ENCODE data around the gene HAUS5. TPM values are rescaled to one million over a fixed set of nuclear protein-coding genes. Genes with fewer than 3 reads are reported as not detected.
"Not testable (repeated sequence)": the region's sequence is repeated elsewhere in the genome, so short reads cannot be mapped to it uniquely, and the experiment has no call there.

The HAUS5 gene
- total RNA-seq, 1 experiment from 2014 or later = 32.9 TPM

GRCh38 chr19:35601971-35602370 lies 10.6 kb upstream of the HAUS5 start:
- Histone ChIP-seq H3K18ac (ENCODE audit: insufficient read length, low read depth, low read length) (no peak overlapping the region), H4K20me1 (ENCODE audit: control insufficient read depth, insufficient read depth, insufficient read length) (no peaks in the 10 kb centered on the region), H3K14ac (ENCODE audit: insufficient read depth, low read length) (no peak overlapping the region), H4K5ac (ENCODE audit: insufficient read length, low read depth, low read length) (no peak overlapping the region), H2AFZ (ENCODE audit: low read length) (no peak overlapping the region), H3K56ac (ENCODE audit: insufficient read length, low read depth, low read length) (no peak overlapping the region), H3K79me2 (ENCODE audit: insufficient read depth, low read length) (no peaks in the 10 kb centered on the region), H4K91ac (ENCODE audit: insufficient read length, low read depth, low read length) (no peak overlapping the region), H4K8ac (replicated peaks; ENCODE audit: insufficient read length, low read depth, low read length) (no peak overlapping the region), H3K27ac (ENCODE audit: insufficient read length, low read depth, low read length) (no peak overlapping the region), H3K9me3 (ENCODE audit: control insufficient read depth, low read depth, low read length) (no peaks in the 10 kb centered on the region), H2BK120ac (ENCODE audit: low read depth, low read length, poor library complexity, severe bottlenecking) (no peak overlapping the region), H2BK15ac (ENCODE audit: low read depth, low read length) (no peak overlapping the region), H2BK12ac (ENCODE audit: insufficient read length, low read depth, low read length) (no peak overlapping the region), H3K27me3 (ENCODE audit: insufficient read depth, low read length) (no peaks in the 10 kb centered on the region), H3K4ac (ENCODE audit: low read depth, low read length) (no peak overlapping the region), H3K79me1 (ENCODE audit: insufficient read depth, low read depth, low read length, poor library complexity, severe bottlenecking) (no peaks in the 10 kb centered on the region), H3T11ph (ENCODE audit: low read length) (no peak overlapping the region), H3K23ac (ENCODE audit: insufficient read length, low read depth, low read length) (no peak overlapping the region), H2BK20ac (ENCODE audit: low read depth, low read length, poor library complexity, severe bottlenecking) (no peak overlapping the region), H2BK5ac (ENCODE audit: insufficient read length, low read length) (no peak overlapping the region), H3K9ac (ENCODE audit: extremely low read depth, insufficient read length, low read length) (no peak overlapping the region), H3K4me1 (ENCODE audit: insufficient read depth, low read length) (no peaks in the 10 kb centered on the region), H3K4me2 (ENCODE audit: insufficient read depth, insufficient read length, low read length) (no peak overlapping the region), H2AK5ac (ENCODE audit: insufficient read length, low read length) (no peak overlapping the region), H3K23me2 (ENCODE audit: insufficient read length, low read depth, low read length, poor library complexity, severe bottlenecking) (no peaks in the 10 kb centered on the region)
- no peak overlapping the region for H3K27ac Mint-ChIP-seq
- no peak overlapping the region for H3K4me3 Mint-ChIP-seq
- peaks cover 31% of the 10 kb centered on the region for H3K27me3 Mint-ChIP-seq (ENCODE audit: low read depth)
- WGBS (ENCODE audit: extremely low coverage, insufficient read length, low lambda C conversion rate) = no CpG with 5 or more reads among the region's 3 CpGs
- H3K36me3 Mint-ChIP-seq (ENCODE audit: insufficient read depth in 1 of 3, low read depth in 3 of 3) = peaks cover 0 to 2% (median 0%) of the 10 kb centered on the region in 3 experiments; a peak in 1 of 7 replicates
- H3K9me3 Mint-ChIP-seq = peaks cover 11 to 13% of the 10 kb centered on the region in 2 experiments
- H3K4me1 Mint-ChIP-seq = peaks cover 5% of the 10 kb centered on the region in 2 experiments
- DNase-seq = no peak
- TF ChIP-seq CTCF (conservative IDR thresholded peaks at IDR 0.05) = no peak

- not testable (repeated sequence) for H3K79me1 ChIP-seq (ENCODE audit: insufficient read depth, low read depth, low read length, poor library complexity, severe bottlenecking); H2BK15ac ChIP-seq (ENCODE audit: low read depth, low read length); DNase-seq; H3K27me3 ChIP-seq (ENCODE audit: insufficient read depth, low read length); H2AFZ ChIP-seq (ENCODE audit: low read length); H3T11ph ChIP-seq (ENCODE audit: low read length); H2AK5ac ChIP-seq (ENCODE audit: insufficient read length, low read length); H3K4me1 ChIP-seq (ENCODE audit: insufficient read depth, low read length); H3K56ac ChIP-seq (ENCODE audit: insufficient read length, low read depth, low read length); H4K5ac ChIP-seq (ENCODE audit: insufficient read length, low read depth, low read length); H4K20me1 ChIP-seq (ENCODE audit: control insufficient read depth, insufficient read depth, insufficient read length); H4K8ac ChIP-seq (replicated peaks; ENCODE audit: insufficient read length, low read depth, low read length); H2BK5ac ChIP-seq (ENCODE audit: insufficient read length, low read length); H2BK20ac ChIP-seq (ENCODE audit: low read depth, low read length, poor library complexity, severe bottlenecking); H3K4me1 Mint-ChIP-seq; H3K4ac ChIP-seq (ENCODE audit: low read depth, low read length); H3K27ac ChIP-seq (ENCODE audit: insufficient read length, low read depth, low read length); H3K36me3 Mint-ChIP-seq (ENCODE audit: insufficient read depth in 1 of 3, low read depth in 3 of 3); H3K14ac ChIP-seq (ENCODE audit: insufficient read depth, low read length); H3K4me3 Mint-ChIP-seq; H3K9ac ChIP-seq (ENCODE audit: extremely low read depth, insufficient read length, low read length); H3K18ac ChIP-seq (ENCODE audit: insufficient read length, low read depth, low read length); H3K79me2 ChIP-seq (ENCODE audit: insufficient read depth, low read length); H3K4me2 ChIP-seq (ENCODE audit: insufficient read depth, insufficient read length, low read length); H4K91ac ChIP-seq (ENCODE audit: insufficient read length, low read depth, low read length); H3K23me2 ChIP-seq (ENCODE audit: insufficient read length, low read depth, low read length, poor library complexity, severe bottlenecking); H3K23ac ChIP-seq (ENCODE audit: insufficient read length, low read depth, low read length); H2BK120ac ChIP-seq (ENCODE audit: low read depth, low read length, poor library complexity, severe bottlenecking); H2BK12ac ChIP-seq (ENCODE audit: insufficient read length, low read depth, low read length)
- Mint-ChIP-seq H3K27ac (peak overlapping the region in 2 of 3 experiments; percentile 45 to 60; a peak in 2 of 7 replicates), H3K27me3 (ENCODE audit: low read depth) (peaks cover 26% of the 10 kb centered on the region), H3K9me3 (peaks cover 28 to 34% of the 10 kb centered on the region in 2 experiments)
- H3K9me3 ChIP-seq (ENCODE audit: control insufficient read depth, low read depth, low read length) = peaks cover 12% of the 10 kb centered on the region
- WGBS (ENCODE audit: extremely low coverage, insufficient read length, low lambda C conversion rate) = no CpG with 5 or more reads among the region's 4 CpGs
Observed at GRCh38 chr19:35604436-35604835, 8.1 kb upstream of the HAUS5 start.

Data from H9 (cell line).